H1 (cell line): Measurements from ENCODE around the gene EIF4E1B. TPM values are rescaled to one million over a fixed set of nuclear protein-coding genes. Genes with fewer than 3 reads are reported as not detected.

Experiments used
- CTCF ChIA-PET: fragments of 300-600 bp; sonication (Branson Sonifier 250); formaldehyde crosslinking; loops from one replicate; lab custom pipeline; 2021; ENCODE audit not compliant: partially characterized antibody; lab: Charles Lee
- POLR2A ChIA-PET: fragments of 300-600 bp; sonication (Branson Sonifier 250); formaldehyde crosslinking; loops from one replicate; lab custom pipeline; 2021; ENCODE audit warnings: inconsistent platforms; ENCODE audit not compliant: partially characterized antibody; lab: Charles Lee
- DNase-seq, 2 experiments: peaks; one replicate each; pipeline versions ENCODE4 v3.0.0 to v3.0.0-alpha.2; 2010 to 2022; ENCODE audit warnings: low spot score in 2 of 2, low read depth in 1 of 2, mixed read lengths in 1 of 2
- FAIRE-seq: peaks from 2 replicates; lab custom pipeline; 2011; peaks lifted over from hg19 to GRCh38; lab: Jason Lieb, UNC
- H2AFZ ChIP-seq: 2 replicates; pipeline ENCODE4 v1.8.1; 2012; ENCODE audit warnings: low read length, inconsistent platforms
- H2AK5ac ChIP-seq: 2 replicates; pipeline ENCODE4 v1.6.1; 2013; ENCODE audit warnings: low read depth, low read length
- H2BK120ac ChIP-seq: replicated peaks from 2 replicates; pipeline ENCODE3; 2013; ENCODE audit warnings: low read depth, low read length, inconsistent platforms
- H2BK12ac ChIP-seq: 2 replicates; pipeline ENCODE4 v1.6.1; 2013; ENCODE audit warnings: low read depth, low read length
- H2BK15ac ChIP-seq: 2 replicates; pipeline ENCODE4 v1.6.1; 2013; ENCODE audit warnings: low read length
- H2BK20ac ChIP-seq: 2 replicates; pipeline ENCODE4 v1.6.1; 2013; ENCODE audit warnings: low read length
- H2BK5ac ChIP-seq: 2 replicates; pipeline ENCODE4 v1.6.1; 2013; ENCODE audit warnings: low read depth, low read length
- H3K14ac ChIP-seq: 2 replicates; pipeline ENCODE4 v1.6.1; 2013; ENCODE audit warnings: inconsistent platforms; ENCODE audit not compliant: insufficient read length
- H3K18ac ChIP-seq: 2 replicates; pipeline ENCODE4 v1.6.1; 2013; ENCODE audit warnings: low read length; ENCODE audit errors: extremely low read depth
- H3K23ac ChIP-seq: 2 replicates; pipeline ENCODE4 v1.6.1; 2013; ENCODE audit warnings: inconsistent platforms; ENCODE audit not compliant: insufficient read length
- H3K23me2 ChIP-seq: 2 replicates; pipeline ENCODE4 v1.6.1; 2013; ENCODE audit warnings: low read depth, low read length
- H3K27ac ChIP-seq: 2 replicates; pipeline ENCODE4 v1.6.1; 2011; ENCODE audit warnings: low read depth, low read length, inconsistent platforms
- H3K27me3 ChIP-seq, 4 experiments: replicated peaks in 1 of 4; 1 replicate in 1 of 4; 2 replicates in 3 of 4; pipeline versions ENCODE4 v1.6.1 to v1.8.1; 2011 to 2013; ENCODE audit warnings: low read length in 3 of 4, mild to moderate bottlenecking in 3 of 4, inconsistent platforms in 2 of 4, mixed read lengths in 2 of 4, moderate library complexity in 1 of 4; ENCODE audit not compliant: control insufficient read depth in 3 of 4, insufficient read depth in 3 of 4; ENCODE audit errors: extremely low read depth in 1 of 4
- H3K36me3 ChIP-seq, 4 experiments: 2 replicates each; pipeline versions ENCODE4 v1.6.1 to v1.8.1; 2011 to 2013; ENCODE audit warnings: mild to moderate bottlenecking in 4 of 4, low read length in 3 of 4, moderate library complexity in 2 of 4, control low read depth in 1 of 4, inconsistent platforms in 1 of 4; ENCODE audit not compliant: insufficient read depth in 4 of 4, control insufficient read depth in 2 of 4
- H3K4ac ChIP-seq: replicated peaks from 2 replicates; pipeline ENCODE3; 2013; ENCODE audit warnings: low read length, low read depth, mixed read lengths, inconsistent platforms; ENCODE audit not compliant: insufficient read length
- H3K4me1 ChIP-seq, 4 experiments: replicated peaks in 1 of 4; 1 replicate in 1 of 4; 2 replicates in 3 of 4; pipeline versions ENCODE4 v1.6.1 to v1.8.1; 2011 to 2013; ENCODE audit warnings: low read length in 3 of 4, inconsistent platforms in 2 of 4, mixed read lengths in 1 of 4; ENCODE audit not compliant: insufficient read depth in 4 of 4, control insufficient read depth in 3 of 4
- H3K4me2 ChIP-seq, 2 experiments: 2 replicates each; pipeline versions ENCODE4 v1.6.1 to v1.8.1; 2011 to 2013; ENCODE audit warnings: low read depth in 2 of 2, low read length in 2 of 2, control low read depth in 1 of 2, inconsistent platforms in 1 of 2, mild to moderate bottlenecking in 1 of 2; ENCODE audit not compliant: insufficient read depth in 1 of 2
- H3K4me3 ChIP-seq, 4 experiments: fragments of 200-600, 300-600 bp in 1 of 4; sonication (generic), shearing (Covaris generic), sonication (Bioruptor Twin) in 1 of 4; 2 replicates each; pipeline versions ENCODE4 v1.5.1 to v1.8.1; 2011 to 2016; ENCODE audit warnings: low read length in 4 of 4, low read depth in 3 of 4, control low read depth in 2 of 4, inconsistent platforms in 2 of 4, mild to moderate bottlenecking in 2 of 4, mixed read lengths in 1 of 4, moderate library complexity in 1 of 4; ENCODE audit not compliant: insufficient read depth in 2 of 4; ENCODE audit errors: extremely low read depth in 1 of 4
- H3K56ac ChIP-seq: replicated peaks from 2 replicates; pipeline ENCODE3; 2013; ENCODE audit warnings: low read depth, mild to moderate bottlenecking, mixed read lengths, low read length, inconsistent platforms; ENCODE audit not compliant: insufficient read length
- H3K79me1 ChIP-seq: 2 replicates; pipeline ENCODE4 v1.6.1; 2013; ENCODE audit warnings: low read depth, low read length, control low read depth
- H3K79me2 ChIP-seq, 2 experiments: 2 replicates each; pipeline versions ENCODE4 v1.6.1 to v1.8.1; 2012 to 2013; ENCODE audit warnings: low read length in 2 of 2, mild to moderate bottlenecking in 2 of 2, inconsistent platforms in 1 of 2; ENCODE audit not compliant: insufficient read depth in 2 of 2, control insufficient read depth in 1 of 2
- H3K9ac ChIP-seq, 4 experiments: replicated peaks in 1 of 4; 1 replicate in 1 of 4; 2 replicates in 3 of 4; pipeline versions ENCODE4 v1.6.1 to v1.8.1; 2011 to 2013; ENCODE audit warnings: low read depth in 3 of 4, low read length in 3 of 4, control low read depth in 2 of 4, mild to moderate bottlenecking in 2 of 4, moderate library complexity in 2 of 4, inconsistent platforms in 1 of 4; ENCODE audit errors: extremely low read depth in 1 of 4
- H3K9me3 ChIP-seq, 2 experiments: 2 replicates each; pipeline versions ENCODE4 v1.6.1 to v1.8.1; 2012 to 2013; ENCODE audit warnings: mild to moderate bottlenecking in 2 of 2, moderate library complexity in 2 of 2, control low read depth in 1 of 2, inconsistent platforms in 1 of 2, low read depth in 1 of 2, low read length in 1 of 2, mixed read lengths in 1 of 2; ENCODE audit not compliant: insufficient read depth in 2 of 2
- H4K20me1 ChIP-seq, 2 experiments: replicated peaks in 1 of 2; 2 replicates each; pipeline versions ENCODE3 to v1.8.1; 2011 to 2013; ENCODE audit warnings: inconsistent platforms in 2 of 2, low read length in 2 of 2, mild to moderate bottlenecking in 1 of 2; ENCODE audit not compliant: insufficient read depth in 2 of 2, control insufficient read depth in 1 of 2
- H4K5ac ChIP-seq: 2 replicates; pipeline ENCODE4 v1.6.1; 2013; ENCODE audit warnings: low read length, low read depth, mixed read lengths, inconsistent platforms; ENCODE audit not compliant: insufficient read length
- H4K8ac ChIP-seq: 2 replicates; pipeline ENCODE4 v1.8.0; 2013; ENCODE audit warnings: mild to moderate bottlenecking, moderate library complexity, low read length, inconsistent platforms; ENCODE audit not compliant: insufficient read depth; ENCODE audit errors: extremely low read depth
- H4K91ac ChIP-seq: replicated peaks from 2 replicates; pipeline ENCODE3; 2013; ENCODE audit warnings: low read length, mixed read lengths, inconsistent platforms; ENCODE audit not compliant: insufficient read length
- BACH1 ChIP-seq: IDR thresholded peaks from 2 replicates; pipeline ENCODE4 v1.6.1; 2012; ENCODE audit warnings: low read length, improper control_type of control experiment
- CTCF ChIP-seq, 3 experiments: IDR thresholded peaks; 1 replicate in 2 of 3; 2 replicates in 1 of 3; pipeline versions ENCODE4 v1.5.1 to v1.6.1; 2011; ENCODE audit warnings: low read length in 3 of 3, mild to moderate bottlenecking in 3 of 3, inconsistent platforms in 2 of 3, low read depth in 1 of 3, moderate library complexity in 1 of 3; ENCODE audit not compliant: insufficient read depth in 1 of 3; ENCODE audit errors: control extremely low read depth in 1 of 3
- FOSL1 ChIP-seq: IDR thresholded peaks from 2 replicates; pipeline ENCODE4 v1.6.1; 2011; ENCODE audit warnings: mild to moderate bottlenecking, low read depth, low read length, moderate library complexity; ENCODE audit not compliant: insufficient read depth
- SIRT6 ChIP-seq: IDR thresholded peaks from one replicate; pipeline ENCODE4 v1.7.1; 2012; ENCODE audit warnings: low read length, inconsistent platforms
- YY1 ChIP-seq: IDR thresholded peaks from 2 replicates; pipeline ENCODE4 v1.6.1; 2011; ENCODE audit warnings: low read depth, mild to moderate bottlenecking, low read length
- WGBS, 2 experiments: shearing (Covaris generic) in 1 of 2; methylation state at CpG; one replicate each; pipeline versions ENCODE4 v1.1.6 to v1.1.7; 2013 to 2015; ENCODE audit warnings: low lambda C conversion rate in 2 of 2, mixed read lengths in 2 of 2, inconsistent platforms in 1 of 2, low coverage in 1 of 2, missing lambda C conversion rate in 1 of 2; ENCODE audit not compliant: insufficient replicate concordance in 2 of 2, insufficient coverage in 1 of 2, insufficient read length in 1 of 2; ENCODE audit errors: extremely low coverage in 1 of 2, missing lambda C conversion rate in 1 of 2; 5-methylcytosine and 5-hydroxymethylcytosine counted together
- polyA plus RNA-seq, 7 experiments: library from polyadenylated mRNA; depleted of rRNA in 3 of 7; stranded (reverse) in 5 of 7; unstranded in 2 of 7; fragments of >200 nt in 5 of 7; fragments of 200-250 nt in 2 of 7; gene quantifications; 1 replicate in 5 of 7; 2 replicates in 1 of 7; 4 replicates in 1 of 7; pipeline versions ENCODE4 v1.2.1 to v1.2.3, GENCODE V29; 2011 to 2013; ENCODE audit warnings: missing spikeins in 2 of 7, mixed read lengths in 2 of 7
- total RNA-seq: library from RNA; stranded (reverse); fragmentation: NEBNext Ultra II Directional; extraction: Animal tissue kit (Norgen Biotek cat#: 25700); gene quantifications from 2 replicates; pipeline ENCODE4 v1.2.1, GENCODE V29; 2021

Gene EIF4E1B
- total and polyA plus RNA-seq, 2 of the 8 experiments (the other 6 are each of a cell fraction or from before 2014, with no cell fraction given) = 0.97 to 1.3 TPM

DNA sequence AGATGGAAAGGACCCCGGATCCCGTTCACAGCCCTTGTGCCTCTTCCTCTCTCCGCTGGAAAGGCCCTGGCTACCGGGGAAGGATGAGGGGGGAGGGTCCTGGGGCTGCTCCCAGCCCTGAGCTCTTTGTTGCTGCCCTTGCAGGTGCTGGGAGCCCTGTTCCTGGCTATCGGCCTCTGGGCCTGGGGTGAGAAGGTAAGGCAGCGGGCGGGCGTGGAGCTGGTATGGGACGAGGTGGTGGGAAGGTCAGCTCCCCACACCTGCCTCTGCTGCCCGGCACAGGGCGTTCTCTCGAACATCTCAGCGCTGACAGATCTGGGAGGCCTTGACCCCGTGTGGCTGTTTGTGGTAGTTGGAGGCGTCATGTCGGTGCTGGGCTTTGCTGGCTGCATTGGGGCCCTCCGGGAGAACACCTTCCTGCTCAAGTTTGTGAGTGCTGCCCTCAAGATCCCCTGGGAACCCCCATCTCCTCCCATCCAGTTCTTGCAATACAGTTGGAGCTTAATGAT is 21.1 kb downstream of the EIF4E1B start:
- H3K36me3 ChIP-seq = peaks cover 0 to 6% (median 2%) of the 10 kb centered on the region in 4 experiments; a peak in 3 of 8 replicates
- 88% methylated on average over 17 of the region's 17 CpGs; no CpG with 5 or more reads in 1 of the 2 experiments for WGBS, 2 experiments
- no peaks in the 10 kb centered on the region; a peak in 1 of 7 replicates for H3K27me3 ChIP-seq
- no peak overlapping the region for H3K23ac ChIP-seq
- H2BK12ac ChIP-seq = no peak overlapping the region
- H3K14ac ChIP-seq = no peak overlapping the region
- no peak overlapping the region for H2AFZ ChIP-seq
- no peak overlapping the region for H3K4me3 ChIP-seq
- H2BK120ac ChIP-seq = no peak overlapping the region
- H4K20me1 ChIP-seq = peaks cover 3 to 10% of the 10 kb centered on the region in 2 experiments
- H3K9me3 ChIP-seq = no peaks in the 10 kb centered on the region
- no peak overlapping the region for H3K56ac ChIP-seq
- no peak for FAIRE-seq
- no peak overlapping the region for H4K91ac ChIP-seq
- H3K4ac ChIP-seq = no peak overlapping the region
- H3K4me2 ChIP-seq = no peak overlapping the region
- H3K4me1 ChIP-seq = peaks cover 0 to 25% (median 15%) of the 10 kb centered on the region in 4 experiments; a peak in 6 of 7 replicates
- H3K79me1 ChIP-seq = peaks cover 16% of the 10 kb centered on the region
- H2AK5ac ChIP-seq = no peak overlapping the region
- no peak overlapping the region for H3K27ac ChIP-seq
- no peak overlapping the region for H4K8ac ChIP-seq
- no peak for DNase-seq
- CTCF ChIA-PET = interaction anchor here (1.0 to 35.1 kb wide), 10 partner anchors 9 to 420 kb away, joined by 3 to 859 read pairs (median 4); partner anchors contain the start of genes EIF4E1B and SNCB
- no peak overlapping the region for H2BK20ac ChIP-seq
- peaks cover 0 to 22% of the 10 kb centered on the region in 2 experiments; a peak in 1 of 4 replicates for H3K79me2 ChIP-seq
- no peak overlapping the region for H2BK5ac ChIP-seq
- H3K23me2 ChIP-seq = peaks cover 7% of the 10 kb centered on the region; the same call in 1 of the 2 replicates
- TF ChIP-seq FOSL1 (no peak), YY1 (no peak), CTCF (IDR thresholded peaks at IDR 0.05; ENCODE audit: control extremely low read depth in 1 of 3, insufficient read depth in 1 of 3, low read depth in 1 of 3, low read length in 3 of 3) (peak in 1 of 3 experiments; percentile 8; a peak in 1 of 4 replicates), SIRT6 (no peak), BACH1 (no peak)
- TF ChIP-seq, all 59 proteins: peak for 1
- no peak overlapping the region for H2BK15ac ChIP-seq
- H3K18ac ChIP-seq = no peak overlapping the region
- POLR2A ChIA-PET = interaction anchor here (1.9 kb wide), 1 partner anchor 10 kb away, joined by 4 read pairs; no protein-coding TSS in a partner anchor
- H4K5ac ChIP-seq = no peak overlapping the region
- H3K9ac ChIP-seq = no peak overlapping the region
